Keratinocyte (primary cell): Measurements from ENCODE around the gene TTR. TPM values are rescaled to one million over a fixed set of nuclear protein-coding genes. Genes with fewer than 3 reads are reported as not detected.

Source experiments
- DNase-seq: peaks from one replicate; pipeline ENCODE4 v3.0.0-alpha.2; 2011; ENCODE audit warnings: low read depth, missing footprints, low spot score
- FAIRE-seq: peaks from 2 replicates; lab custom pipeline; 2011; peaks lifted over from hg19 to GRCh38; lab: Jason Lieb, UNC
- H2AFZ ChIP-seq: 2 replicates; pipeline ENCODE4 v1.6.0; 2012; ENCODE audit warnings: low read length, control low read depth, inconsistent platforms; ENCODE audit not compliant: control insufficient read depth
- H3K27ac ChIP-seq: 2 replicates; pipeline ENCODE4 v1.5.1; 2011; ENCODE audit warnings: low read length; ENCODE audit not compliant: control insufficient read depth, insufficient read depth
- H3K27me3 ChIP-seq: 3 replicates; pipeline ENCODE4 v1.6.0; 2011; ENCODE audit warnings: low read length; ENCODE audit not compliant: control insufficient read depth, insufficient read depth; ENCODE audit errors: extremely low read depth
- H3K36me3 ChIP-seq, 2 experiments: 2 replicates in 1 of 2; 3 replicates in 1 of 2; pipeline ENCODE4 v1.5.1; 2011; ENCODE audit warnings: low read length in 2 of 2, mild to moderate bottlenecking in 1 of 2; ENCODE audit not compliant: control insufficient read depth in 2 of 2, insufficient read depth in 2 of 2; ENCODE audit errors: extremely low read depth in 1 of 2
- H3K4me1 ChIP-seq: 3 replicates; pipeline ENCODE4 v1.5.1; 2011; ENCODE audit warnings: low read length; ENCODE audit not compliant: control insufficient read depth, insufficient read depth; ENCODE audit errors: extremely low read depth
- H3K4me2 ChIP-seq: 3 replicates; pipeline ENCODE4 v1.6.0; 2011; ENCODE audit warnings: low read depth, low read length; ENCODE audit not compliant: control insufficient read depth, insufficient read depth; ENCODE audit errors: extremely low read depth
- H3K4me3 ChIP-seq, 3 experiments: fragments of 200-600 bp in 1 of 3; sonication (generic) in 1 of 3; 2 replicates in 2 of 3; 3 replicates in 1 of 3; pipeline ENCODE4 v1.5.1; 2011 to 2016; ENCODE audit warnings: low read length in 3 of 3, mild to moderate bottlenecking in 3 of 3, control low read depth in 2 of 3, inconsistent platforms in 1 of 3, low read depth in 1 of 3, mixed read lengths in 1 of 3, mixed run types in 1 of 3, moderate library complexity in 1 of 3; ENCODE audit not compliant: control insufficient read depth in 2 of 3, insufficient read depth in 2 of 3; ENCODE audit errors: extremely low read depth in 1 of 3
- H3K79me2 ChIP-seq: 2 replicates; pipeline ENCODE4 v1.6.0; 2012; ENCODE audit warnings: low read length; ENCODE audit not compliant: control insufficient read depth, insufficient read depth
- H3K9ac ChIP-seq: 3 replicates; pipeline ENCODE4 v1.6.0; 2011; ENCODE audit warnings: low read length; ENCODE audit not compliant: control insufficient read depth, insufficient read depth; ENCODE audit errors: extremely low read depth
- H3K9me1 ChIP-seq: 3 replicates; pipeline ENCODE4 v1.6.0; 2011; ENCODE audit warnings: low read length; ENCODE audit not compliant: control insufficient read depth, insufficient read depth; ENCODE audit errors: extremely low read depth
- H3K9me3 ChIP-seq: 2 replicates; pipeline ENCODE4 v1.5.1; 2012; ENCODE audit warnings: low read depth, low read length; ENCODE audit not compliant: control insufficient read depth
- H4K20me1 ChIP-seq: 3 replicates; pipeline ENCODE4 v1.6.0; 2011; ENCODE audit warnings: low read length; ENCODE audit not compliant: control insufficient read depth, insufficient read depth; ENCODE audit errors: extremely low read depth
- EZH2 ChIP-seq: IDR thresholded peaks from one replicate; pipeline ENCODE4 v1.6.1; 2012; ENCODE audit warnings: inconsistent platforms, mild to moderate bottlenecking, low read length, moderate library complexity
- dilution Hi-C: fragments of 300-500 bp; cut with MboI; formaldehyde crosslinking; loops from one replicate; pipeline ENCODE4 v1.7.0; 2020; ENCODE audit warnings: low sequenced_read_pairs; ENCODE audit not compliant: extremely low pct_ligation_motif_present
- polyA plus RNA-seq, 5 experiments: library from polyadenylated mRNA; depleted of rRNA in 3 of 5; stranded (reverse) in 3 of 5; stranded (forward) in 1 of 5; unstranded in 1 of 5; fragments of >200 nt; gene quantifications; 1 replicate in 1 of 5; 2 replicates in 3 of 5; 3 replicates in 1 of 5; pipeline versions ENCODE4 v1.2.1 to v1.2.3, GENCODE V29; 2011 to 2012; ENCODE audit warnings: missing spikeins in 2 of 5, low read depth in 1 of 5, low replicate concordance in 1 of 5
- TF ChIP-seq, protein P1 (sequence below), 3 experiments: IDR thresholded peaks in 1 of 3; conservative IDR thresholded peaks in 1 of 3; optimal IDR thresholded peaks in 1 of 3; 2 replicates in 2 of 3; 3 replicates in 1 of 3; pipeline versions ENCODE3 to v1.5.1; 2011; ENCODE audit warnings: low read length in 3 of 3, mild to moderate bottlenecking in 3 of 3, moderate library complexity in 2 of 3, control low read depth in 1 of 3, inconsistent platforms in 1 of 3; ENCODE audit not compliant: insufficient read depth in 2 of 3; ENCODE audit errors: extremely low read depth in 1 of 3

TTR gene
- polyA plus RNA-seq, 1 donor (not counting 4 experiments of a cell fraction or from before 2014, with no cell fraction given): not detected

DNA sequence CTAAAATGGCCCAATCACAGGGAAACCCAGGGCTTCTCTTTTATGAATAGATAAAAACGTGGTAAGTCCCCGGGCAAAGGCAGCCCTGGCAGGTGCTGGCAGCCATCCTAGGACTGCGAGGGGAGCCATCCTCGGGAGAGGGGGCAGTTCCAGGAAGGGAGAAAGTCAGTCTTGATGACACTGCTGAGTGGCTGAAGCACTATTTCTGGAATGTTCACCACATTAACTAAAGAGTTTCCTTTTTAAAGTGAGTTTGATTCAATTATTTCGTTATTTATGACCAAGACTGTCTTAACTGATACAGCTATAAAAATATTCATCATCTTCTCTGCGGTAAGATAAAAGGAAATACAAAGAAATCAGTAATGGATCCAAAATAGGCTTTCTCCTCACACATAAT is 20.4 kb downstream of the TTR start:
- no peaks in the 10 kb centered on the region for H3K79me2 ChIP-seq
- H4K20me1 ChIP-seq: no peaks in the 10 kb centered on the region
- no peak for TF ChIP-seq EZH2
- TF ChIP-seq, protein P1, sequence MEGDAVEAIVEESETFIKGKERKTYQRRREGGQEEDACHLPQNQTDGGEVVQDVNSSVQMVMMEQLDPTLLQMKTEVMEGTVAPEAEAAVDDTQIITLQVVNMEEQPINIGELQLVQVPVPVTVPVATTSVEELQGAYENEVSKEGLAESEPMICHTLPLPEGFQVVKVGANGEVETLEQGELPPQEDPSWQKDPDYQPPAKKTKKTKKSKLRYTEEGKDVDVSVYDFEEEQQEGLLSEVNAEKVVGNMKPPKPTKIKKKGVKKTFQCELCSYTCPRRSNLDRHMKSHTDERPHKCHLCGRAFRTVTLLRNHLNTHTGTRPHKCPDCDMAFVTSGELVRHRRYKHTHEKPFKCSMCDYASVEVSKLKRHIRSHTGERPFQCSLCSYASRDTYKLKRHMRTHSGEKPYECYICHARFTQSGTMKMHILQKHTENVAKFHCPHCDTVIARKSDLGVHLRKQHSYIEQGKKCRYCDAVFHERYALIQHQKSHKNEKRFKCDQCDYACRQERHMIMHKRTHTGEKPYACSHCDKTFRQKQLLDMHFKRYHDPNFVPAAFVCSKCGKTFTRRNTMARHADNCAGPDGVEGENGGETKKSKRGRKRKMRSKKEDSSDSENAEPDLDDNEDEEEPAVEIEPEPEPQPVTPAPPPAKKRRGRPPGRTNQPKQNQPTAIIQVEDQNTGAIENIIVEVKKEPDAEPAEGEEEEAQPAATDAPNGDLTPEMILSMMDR (optimal IDR thresholded peaks at IDR 0.05 in 1 of 3, IDR thresholded peaks at IDR 0.05 in 1 of 3, conservative IDR thresholded peaks at IDR 0.05 in 1 of 3; ENCODE audit: extremely low read depth in 1 of 3, insufficient read depth in 2 of 3, low read length in 3 of 3): no peak
- H3K36me3 ChIP-seq: no peaks in the 10 kb centered on the region
- no peak overlapping the region for H3K9ac ChIP-seq
- H3K27me3 ChIP-seq: no peaks in the 10 kb centered on the region
- H3K4me3 ChIP-seq: no peak overlapping the region
- H2AFZ ChIP-seq: no peak overlapping the region
- no peaks in the 10 kb centered on the region for H3K9me3 ChIP-seq
- DNase-seq (no peak), FAIRE-seq (no peak)
- no peaks in the 10 kb centered on the region for H3K9me1 ChIP-seq
- no peak overlapping the region for H3K27ac ChIP-seq
- H3K4me1 ChIP-seq: no peaks in the 10 kb centered on the region
- dilution Hi-C loops: no loop called here
- no peak overlapping the region for H3K4me2 ChIP-seq

DNA sequence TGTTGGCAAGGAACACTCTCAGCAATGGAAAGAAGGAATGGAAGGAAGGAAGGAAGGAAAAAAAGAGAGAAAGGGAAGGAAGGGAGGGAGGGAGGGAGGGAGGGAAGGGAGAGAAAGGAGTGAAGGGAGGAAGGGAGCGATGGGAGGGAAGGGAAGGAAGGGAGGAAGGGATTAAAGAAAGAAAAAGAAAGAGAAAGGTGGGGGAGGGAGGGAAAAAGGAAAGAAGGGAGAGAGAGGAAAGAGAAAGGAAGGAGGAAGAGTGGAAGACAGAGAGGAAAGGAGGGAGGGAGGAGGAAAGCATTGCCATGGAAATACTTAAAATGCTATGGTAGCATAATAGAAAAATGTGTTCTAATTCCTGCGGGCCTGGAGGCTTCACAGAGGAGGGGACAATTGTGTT is 22.4 kb downstream of the TTR start:
- Histone ChIP-seq H3K36me3 (no peaks in the 10 kb centered on the region), H3K9me3 (no peaks in the 10 kb centered on the region), H3K4me1 (peaks cover 1% of the 10 kb centered on the region), H3K4me3 (no peak overlapping the region), H3K27ac (no peak overlapping the region), H3K4me2 (no peak overlapping the region), H3K27me3 (no peaks in the 10 kb centered on the region), H3K79me2 (no peaks in the 10 kb centered on the region), H3K9ac (no peak overlapping the region), H2AFZ (no peak overlapping the region), H3K9me1 (no peaks in the 10 kb centered on the region), H4K20me1 (no peaks in the 10 kb centered on the region)
- DNase-seq (no peak), FAIRE-seq (no peak)
- dilution Hi-C loops: no loop called here
- TF ChIP-seq EZH2: no peak
- TF ChIP-seq, protein P1 (optimal IDR thresholded peaks at IDR 0.05 in 1 of 3, IDR thresholded peaks at IDR 0.05 in 1 of 3, conservative IDR thresholded peaks at IDR 0.05 in 1 of 3; ENCODE audit: extremely low read depth in 1 of 3, insufficient read depth in 2 of 3, low read length in 3 of 3): no peak
